Measurements from ENCODE around the gene ZFYVE26.

Gene ZFYVE26

DNA sequence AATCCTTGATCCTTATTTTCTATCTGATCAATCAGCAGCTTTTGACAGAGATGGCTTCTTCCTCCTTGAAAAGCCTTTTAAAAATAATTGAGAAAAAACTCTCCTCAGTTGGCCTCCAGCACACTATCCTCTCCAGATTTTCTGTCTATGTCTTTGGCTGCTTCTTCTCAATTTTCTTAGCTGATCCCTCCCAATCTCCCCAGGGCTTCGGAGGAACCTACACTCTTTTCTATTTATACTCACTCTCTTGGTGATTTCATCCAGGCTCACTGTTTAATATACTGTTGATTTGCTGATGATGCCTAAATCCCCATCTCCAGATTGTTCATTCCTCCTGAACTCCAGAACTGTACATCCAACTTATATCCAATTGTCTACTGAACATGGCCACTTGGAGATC lies 59.9 kb downstream of the ZFYVE26 start:
- no peak for TF ChIP-seq CTCF (IDR thresholded peaks at IDR 0.05; ENCODE audit: insufficient read depth, missing control alignments)
- no peak for FAIRE-seq
- no peak for DNase-seq (ENCODE audit: insufficient read length, low spot score)

- FAIRE-seq (no peak), DNase-seq (ENCODE audit: insufficient read length, low spot score) (peak; percentile 31)
- no peak for TF ChIP-seq CTCF (IDR thresholded peaks at IDR 0.05; ENCODE audit: insufficient read depth, missing control alignments)
Observed at GRCh38 chr14:67749341-67750084, 66.9 kb downstream of the ZFYVE26 start.

GRCh38 chr14:67748312-67748711 lies 68.1 kb downstream of the ZFYVE26 start:
- TF ChIP-seq CTCF (IDR thresholded peaks at IDR 0.05; ENCODE audit: insufficient read depth, missing control alignments): no peak
- DNase-seq (ENCODE audit: insufficient read length, low spot score): no peak
- FAIRE-seq: no peak

- DNase-seq (ENCODE audit: insufficient read length, low spot score) (no peak), FAIRE-seq (no peak)
- TF ChIP-seq CTCF (IDR thresholded peaks at IDR 0.05; ENCODE audit: insufficient read depth, missing control alignments): no peak
Observed at GRCh38 chr14:67746927-67747326, 69.5 kb downstream of the ZFYVE26 start.

- TF ChIP-seq CTCF (IDR thresholded peaks at IDR 0.05; ENCODE audit: insufficient read depth, missing control alignments): no peak
- FAIRE-seq: no peak
- no peak for DNase-seq (ENCODE audit: insufficient read length, low spot score)
Observed at GRCh38 chr14:67744046-67744445, 72.3 kb downstream of the ZFYVE26 start.

- DNase-seq (ENCODE audit: insufficient read length, low spot score): no peak
- FAIRE-seq: no peak
- TF ChIP-seq CTCF (IDR thresholded peaks at IDR 0.05; ENCODE audit: insufficient read depth, missing control alignments): no peak
Observed at GRCh38 chr14:67738740-67739504, 77.5 kb downstream of the ZFYVE26 start.

- FAIRE-seq (no peak), DNase-seq (ENCODE audit: insufficient read length, low spot score) (no peak)
- no peak for TF ChIP-seq CTCF (IDR thresholded peaks at IDR 0.05; ENCODE audit: insufficient read depth, missing control alignments)
Observed at GRCh38 chr14:67736771-67737170, 79.6 kb downstream of the ZFYVE26 start.
